WTC11 (cell line): ENCODE results near the gene TSPAN1.

Source experiments
- CREB1 ChIP-seq: sonication (generic); formaldehyde crosslinking; IDR thresholded peaks from 2 replicates; pipeline ENCODE4 v1.8.0; 2023; ENCODE audit warnings: mild to moderate bottlenecking, missing genetic modification reagents
- NFE2L1 ChIP-seq: sonication (generic); formaldehyde crosslinking; IDR thresholded peaks from 2 replicates; pipeline ENCODE4 v1.8.1; 2023; ENCODE audit warnings: missing genetic modification reagents
- ZNF138 ChIP-seq: sonication (generic); formaldehyde crosslinking; conservative IDR thresholded peaks from 2 replicates; pipeline ENCODE4 v1.8.1; 2022; ENCODE audit warnings: mild to moderate bottlenecking, moderate library complexity, missing genetic modification reagents

- TF ChIP-seq CREB1 (CRISPR knock-in tag) (no peak), ZNF138 (CRISPR knock-in tag) (no peak), NFE2L1 (no peak)
These were observed 21.2 kb upstream of the TSPAN1 start for GRCh38 chr1:46153732-46154131.
